ENCODE results near the gene CHERP.

Gene CHERP

DNA sequence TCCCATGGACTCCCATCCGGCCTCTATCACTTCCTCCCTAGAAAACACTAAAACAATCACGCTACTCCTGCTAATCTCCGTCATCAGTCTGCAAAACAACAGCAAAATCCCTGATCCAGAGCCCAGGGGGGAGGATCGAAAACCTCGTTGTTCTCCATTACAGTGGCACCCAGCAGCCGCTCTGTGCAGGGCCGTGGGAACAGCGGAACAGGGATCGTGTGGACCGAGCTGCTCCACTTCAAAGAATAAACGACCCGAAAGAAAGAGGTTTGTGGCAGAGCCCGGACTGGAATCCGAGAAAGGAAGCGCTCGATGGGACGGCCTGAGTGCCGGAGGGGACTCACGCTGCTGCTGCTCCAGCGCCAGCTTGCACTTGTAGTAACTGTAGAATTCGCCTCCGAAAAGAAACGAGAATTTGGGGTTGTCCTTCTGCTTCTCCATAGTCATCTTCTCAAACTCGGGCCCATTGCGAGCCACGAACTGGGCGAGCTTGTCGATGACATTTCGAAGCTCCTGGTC is 652 bp downstream of the CHERP start:
- no peak for DNase-seq

DNA sequence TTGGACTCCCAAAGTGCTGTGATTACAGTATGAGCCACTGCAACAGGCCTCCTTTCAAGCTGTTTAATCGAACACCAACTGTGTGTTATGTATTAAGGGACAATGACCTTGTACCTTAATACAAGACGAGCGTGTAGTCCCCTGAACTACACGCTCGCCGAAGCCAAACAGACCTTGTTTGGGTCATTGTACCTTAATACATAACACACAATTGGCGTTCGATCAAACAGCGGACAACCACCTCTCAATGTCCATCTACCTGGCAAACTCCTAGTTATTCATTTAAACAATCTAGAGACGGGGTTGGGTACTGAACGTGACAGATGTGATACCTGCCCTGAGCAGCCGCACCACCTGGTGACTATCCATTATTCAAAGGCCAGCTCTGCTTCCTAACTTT is 1.3 kb downstream of the CHERP start:
- DNase-seq, result no peak

- no peak for DNase-seq
These were observed 5.1 kb downstream of the CHERP start for GRCh38 chr19:16537111-16537510.

- no peak for DNase-seq
These were observed 6.1 kb downstream of the CHERP start for GRCh38 chr19:16536130-16536529.

DNA sequence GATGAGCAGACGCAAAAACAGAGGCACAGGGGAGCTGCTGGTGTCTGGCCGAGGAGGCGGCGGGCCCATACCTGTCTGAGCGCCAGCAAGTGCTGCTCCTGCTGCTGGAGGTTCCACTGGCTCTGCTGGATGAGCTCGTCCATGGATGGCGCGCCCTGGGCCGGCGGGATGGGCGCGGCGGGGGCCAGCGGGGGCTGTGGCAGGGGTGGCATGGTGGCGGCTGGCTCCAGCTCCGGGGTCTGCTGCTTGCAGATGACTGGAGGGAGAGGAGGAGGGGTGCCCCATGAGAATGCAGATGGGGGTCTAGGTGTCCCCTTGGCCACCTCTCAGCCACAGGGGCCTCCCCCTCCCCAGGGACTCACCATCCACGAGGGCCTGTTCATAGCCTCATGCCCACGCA is 6.9 kb downstream of the CHERP start:
- DNase-seq, result no peak

DNA sequence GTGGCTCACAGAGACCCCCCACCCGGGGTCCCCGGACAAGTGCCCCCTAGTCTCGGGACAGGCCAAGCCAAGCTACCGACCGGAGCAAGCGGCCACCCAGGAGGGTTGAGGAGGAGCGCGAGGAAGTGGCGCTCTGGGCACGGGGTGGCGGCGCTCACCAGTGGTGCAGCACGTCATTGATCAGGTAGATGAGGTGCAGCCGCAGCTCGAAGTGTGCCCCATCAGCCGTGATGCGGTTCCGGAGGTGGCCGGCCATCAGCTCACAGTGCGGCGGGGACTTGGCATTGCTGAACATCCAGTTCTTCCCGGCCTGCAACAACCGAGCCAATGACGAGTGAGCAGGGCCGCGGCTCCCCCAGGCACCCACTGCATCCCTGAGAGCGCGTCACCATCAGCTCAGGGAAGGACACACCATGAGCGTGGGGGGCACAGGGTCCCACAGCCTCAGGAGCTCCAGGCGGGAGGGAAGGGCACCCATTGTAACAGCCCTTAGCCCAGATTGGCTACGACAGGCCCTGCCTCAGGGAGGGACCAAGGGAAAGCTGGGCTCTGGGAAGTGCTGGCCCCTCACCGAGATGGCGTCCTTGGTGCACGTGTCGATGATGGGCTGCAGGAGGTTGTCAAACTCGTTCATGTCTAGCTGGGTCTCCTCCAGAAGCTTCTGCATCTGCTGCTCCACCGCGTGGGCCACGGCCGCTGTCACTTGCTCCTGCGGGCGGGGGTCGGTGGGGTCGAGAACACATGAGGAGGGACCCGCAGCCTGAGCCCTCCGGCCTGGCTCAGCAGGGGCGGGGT is 9.6 kb downstream of the CHERP start:
- no peak for DNase-seq

DNA sequence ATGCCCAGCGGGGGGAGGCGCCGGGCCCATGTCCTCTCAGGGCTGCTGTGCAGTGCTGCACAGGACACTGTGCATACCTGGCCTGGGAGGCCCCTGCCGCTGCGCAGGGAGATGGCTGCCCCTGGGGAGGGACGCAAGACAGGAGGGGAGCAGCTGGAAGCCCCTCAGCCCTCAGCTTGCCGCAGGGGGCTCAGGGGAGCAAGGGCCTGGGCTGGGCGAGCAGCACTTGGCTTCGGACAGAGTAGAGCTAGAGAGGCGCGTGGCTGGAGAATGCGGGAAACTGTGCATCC is 10.9 kb downstream of the CHERP start:
- no peak for DNase-seq

GRCh38 chr19:16530540-16531379 is 11.5 kb downstream of the CHERP start:
- DNase-seq, result no peak

DNA sequence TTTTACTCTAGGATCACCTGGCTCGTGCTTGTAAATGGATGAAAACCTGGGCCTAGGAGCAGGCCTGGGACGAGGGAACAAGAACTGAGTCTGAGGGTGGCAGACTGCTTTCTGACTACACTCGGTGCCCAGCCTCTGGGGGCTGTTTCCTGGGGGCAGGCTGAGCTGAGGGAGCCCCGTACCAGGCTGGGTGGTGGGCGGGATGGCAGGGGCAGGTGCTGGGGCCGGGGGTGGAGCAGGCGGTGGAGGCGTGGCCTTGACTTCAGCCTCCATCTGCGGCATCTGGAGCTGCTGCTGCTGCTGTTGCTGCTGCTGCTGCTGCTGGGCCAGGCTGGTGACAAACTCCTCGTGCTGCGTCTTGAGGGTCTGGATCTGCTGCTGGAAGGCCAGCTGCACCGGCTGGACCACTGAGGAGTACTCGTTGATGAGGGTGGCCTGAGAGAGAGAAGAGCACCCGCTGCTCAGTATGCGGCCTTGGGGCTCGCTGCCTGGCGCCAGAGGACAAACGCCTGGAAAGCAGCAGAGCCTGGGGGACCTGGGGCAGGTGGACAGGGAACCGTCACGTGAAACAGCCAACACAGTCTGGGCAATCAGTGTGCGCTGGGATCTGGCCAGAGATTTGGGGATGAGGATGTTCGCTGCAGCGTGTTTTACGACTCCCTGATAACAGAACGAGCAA is 12.6 kb downstream of the CHERP start:
- DNase-seq, result no peak

DNA sequence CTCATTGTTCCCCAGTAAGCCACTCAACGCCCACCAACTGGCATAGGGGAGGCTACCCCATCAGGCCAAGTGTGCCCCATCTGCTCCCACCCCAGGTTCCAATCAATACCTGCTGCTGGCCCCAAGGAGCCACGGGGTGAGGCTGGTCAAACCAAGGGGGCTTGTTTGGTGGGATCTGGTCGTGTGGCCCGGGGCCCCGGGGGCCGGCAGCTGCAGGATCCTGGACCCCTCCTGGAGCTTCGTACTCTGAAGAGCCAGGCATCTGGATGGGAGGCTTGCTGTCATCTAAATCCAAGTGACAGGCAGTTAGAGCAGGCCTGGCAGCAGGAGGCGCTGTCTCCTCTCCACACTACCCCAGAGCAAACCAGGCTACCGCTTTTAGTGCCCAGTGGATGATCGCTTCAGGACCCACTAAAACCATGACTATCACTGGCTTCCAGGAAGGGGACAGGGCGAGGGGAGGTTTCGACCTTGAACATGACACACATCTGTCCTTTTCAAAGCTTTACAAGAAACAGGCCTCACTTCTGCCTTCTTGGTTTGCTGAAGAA is 14.2 kb downstream of the CHERP start:
- peak; percentile 80 for DNase-seq

GRCh38 chr19:16527334-16527935 is 14.8 kb downstream of the CHERP start:
- DNase-seq, result no peak

- DNase-seq, result no peak
These were observed 16.3 kb downstream of the CHERP start for GRCh38 chr19:16525751-16526481.

- no peak for DNase-seq
These were observed 17.1 kb downstream of the CHERP start for GRCh38 chr19:16524991-16525734.

- no peak for DNase-seq
These were observed 19.5 kb downstream of the CHERP start for GRCh38 chr19:16522559-16523377.

DNA sequence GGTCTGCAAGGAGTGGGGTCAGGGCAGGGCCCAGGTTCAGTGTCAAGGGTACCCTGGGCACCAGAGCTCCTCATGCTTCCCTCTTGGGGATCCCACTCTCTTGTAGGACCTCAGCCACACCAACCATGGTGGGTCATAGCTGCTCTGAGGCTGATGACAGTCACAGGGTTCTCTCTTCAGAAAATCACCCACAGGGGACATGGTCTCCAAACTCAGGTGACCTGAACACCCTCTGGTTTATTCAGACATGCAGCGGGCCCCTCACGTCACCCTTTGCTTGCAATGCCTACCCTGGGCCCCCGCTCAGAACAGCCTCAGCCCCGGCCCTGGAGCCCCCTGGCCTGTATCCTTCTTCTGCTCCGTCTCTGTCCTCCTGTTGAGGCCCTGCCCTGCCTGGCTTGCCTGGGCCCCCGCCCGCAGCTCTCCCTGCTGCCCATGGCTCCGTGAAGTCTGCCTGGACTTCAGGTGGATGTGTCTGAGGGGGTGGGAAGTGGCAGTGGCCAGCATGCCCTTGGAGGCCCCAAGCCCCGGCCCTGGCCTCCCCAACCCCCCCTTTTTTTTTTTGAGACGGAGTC is 20.4 kb downstream of the CHERP start:
- no peak for DNase-seq

GRCh38 chr19:16520986-16521624 is 21.1 kb downstream of the CHERP start:
- DNase-seq, result no peak

GRCh38 chr19:16520074-16520973 is 21.9 kb downstream of the CHERP start:
- DNase-seq, result no peak

DNA sequence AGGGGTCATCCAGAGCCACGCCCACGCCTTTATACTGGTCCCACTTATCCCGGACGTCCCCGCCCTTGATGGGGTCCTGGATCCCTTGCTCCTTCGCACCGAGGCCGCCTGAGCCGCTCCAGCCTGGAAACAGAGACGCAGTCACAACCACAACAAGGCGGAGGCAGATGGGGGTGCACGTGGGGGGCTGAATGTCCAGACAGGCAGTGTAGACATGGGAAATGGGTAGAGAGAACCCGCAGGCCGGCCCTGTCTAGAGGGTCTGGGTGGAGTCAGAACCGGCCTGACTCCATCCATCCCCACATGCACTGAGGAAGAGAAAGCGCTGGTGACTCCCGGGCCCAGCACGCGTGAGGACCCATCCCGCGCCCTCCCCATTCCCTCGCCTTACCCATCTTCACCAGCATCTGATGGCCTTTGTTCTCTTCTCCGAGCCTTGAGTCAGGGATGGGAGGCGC is 23.0 kb downstream of the CHERP start:
- DNase-seq, result no peak
